Midbrain (tissue), 1 donor: ENCODE measurements around the gene HACD3.

ENCODE experiments used
- DNase-seq: peaks from one replicate; lab custom pipeline; 2025; lab: John Stamatoyannopoulos, UW

The HACD3 gene, protein sequence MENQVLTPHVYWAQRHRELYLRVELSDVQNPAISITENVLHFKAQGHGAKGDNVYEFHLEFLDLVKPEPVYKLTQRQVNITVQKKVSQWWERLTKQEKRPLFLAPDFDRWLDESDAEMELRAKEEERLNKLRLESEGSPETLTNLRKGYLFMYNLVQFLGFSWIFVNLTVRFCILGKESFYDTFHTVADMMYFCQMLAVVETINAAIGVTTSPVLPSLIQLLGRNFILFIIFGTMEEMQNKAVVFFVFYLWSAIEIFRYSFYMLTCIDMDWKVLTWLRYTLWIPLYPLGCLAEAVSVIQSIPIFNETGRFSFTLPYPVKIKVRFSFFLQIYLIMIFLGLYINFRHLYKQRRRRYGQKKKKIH

DNA sequence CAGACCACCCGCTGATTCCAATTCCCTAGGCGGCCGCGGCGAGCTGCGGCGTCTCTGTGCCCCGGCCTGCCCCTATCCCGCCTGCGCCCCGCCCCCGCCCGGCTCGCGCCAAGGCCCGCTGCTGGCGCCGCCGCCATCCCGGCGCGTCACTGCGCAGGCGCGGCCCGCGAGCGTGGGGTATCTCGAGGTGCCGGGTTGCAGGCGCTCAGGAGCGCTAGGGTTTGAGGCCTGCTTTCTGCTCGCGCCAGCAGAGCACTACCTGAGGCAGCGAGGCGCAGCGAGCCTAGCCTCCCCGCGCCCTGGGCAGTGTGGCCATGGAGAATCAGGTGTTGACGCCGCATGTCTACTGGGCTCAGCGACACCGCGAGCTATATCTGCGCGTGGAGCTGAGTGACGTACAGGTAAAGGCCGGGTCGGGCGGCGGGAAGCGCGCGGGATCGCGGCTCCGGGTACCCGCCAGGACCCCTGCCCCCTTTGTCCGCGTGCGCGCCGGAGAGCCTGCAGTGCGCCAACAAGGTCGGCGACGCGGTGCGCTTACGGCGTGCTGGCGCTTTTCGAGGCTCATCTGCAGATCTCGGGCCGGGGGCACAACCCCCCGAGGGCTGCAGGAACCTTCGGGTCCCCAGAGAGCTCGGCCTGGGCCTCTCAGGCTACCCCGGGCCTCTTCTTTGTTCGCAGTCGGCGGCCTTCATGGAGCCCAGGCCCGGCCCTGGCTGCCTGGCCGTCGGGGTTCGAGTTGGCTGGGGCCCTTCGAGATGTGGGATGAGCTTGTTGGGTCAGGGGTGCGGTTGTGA, at the start of gene HACD3:
Gene HACD3, plus strand, starts transcription at position 146 of the 794 bp plus-strand sequence. Its CDS starts 169 bp downstream, at position 315.
- DNase-seq, result peak; percentile 89

DNA sequence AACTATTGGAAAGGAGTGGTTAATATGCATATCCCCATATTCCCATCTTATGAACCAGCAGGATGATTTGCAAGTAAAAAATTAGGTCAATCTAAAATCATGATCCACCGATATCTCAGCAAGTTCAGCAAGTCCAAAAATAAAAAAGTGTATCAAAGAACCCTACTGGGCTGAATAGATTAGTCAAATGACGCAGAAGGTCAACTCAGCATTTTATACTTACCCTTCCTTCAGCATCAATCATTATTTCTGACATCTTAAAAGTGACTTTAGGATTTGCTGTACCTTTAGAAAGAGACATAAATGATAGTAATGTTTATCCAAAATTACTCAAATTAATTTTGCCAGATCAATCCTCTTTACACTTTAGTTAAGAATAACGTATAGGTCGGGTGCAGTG, 45.4 kb upstream of the HACD3 start:
- DNase-seq, result no peak

DNA sequence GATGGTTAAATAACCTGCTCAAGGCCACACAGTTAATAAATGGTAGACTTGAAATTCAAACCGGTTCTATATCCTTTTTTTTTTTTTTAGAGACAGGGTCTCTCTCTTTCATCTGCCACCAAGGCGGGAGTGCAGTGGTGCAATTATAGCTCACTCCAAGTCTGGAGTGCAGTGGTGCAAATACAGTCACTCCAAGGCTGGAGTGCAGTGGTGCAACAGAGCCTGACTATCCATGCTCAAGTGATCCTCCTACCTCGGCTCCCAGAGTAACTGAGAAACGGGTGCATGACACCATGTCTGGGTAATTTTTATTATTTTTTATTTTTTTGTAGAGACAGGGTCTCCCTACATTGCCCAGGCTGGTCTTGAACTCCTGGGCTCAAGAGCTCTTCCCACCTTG, 36.2 kb upstream of the HACD3 start:
- DNase-seq, result no peak

DNA sequence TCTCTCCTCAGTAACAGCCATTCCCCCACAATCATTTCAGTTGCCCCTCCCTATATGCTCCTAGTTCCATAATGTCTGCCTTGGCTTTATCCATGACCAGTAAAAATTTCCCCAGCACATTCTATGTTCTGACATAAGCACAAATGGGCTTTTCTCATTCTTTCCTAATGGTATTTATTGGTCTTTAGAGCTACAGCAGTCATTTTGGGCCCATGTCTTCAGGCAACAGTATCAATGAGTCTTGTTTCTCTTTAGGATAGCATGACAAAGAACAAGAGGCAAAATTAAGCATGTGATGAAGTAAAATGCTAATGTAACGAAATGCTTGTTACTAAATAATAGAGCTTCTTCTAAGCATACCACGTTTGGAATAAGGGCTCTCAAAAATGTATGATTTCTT, 20.9 kb upstream of the HACD3 start:
- DNase-seq, result no peak

DNA sequence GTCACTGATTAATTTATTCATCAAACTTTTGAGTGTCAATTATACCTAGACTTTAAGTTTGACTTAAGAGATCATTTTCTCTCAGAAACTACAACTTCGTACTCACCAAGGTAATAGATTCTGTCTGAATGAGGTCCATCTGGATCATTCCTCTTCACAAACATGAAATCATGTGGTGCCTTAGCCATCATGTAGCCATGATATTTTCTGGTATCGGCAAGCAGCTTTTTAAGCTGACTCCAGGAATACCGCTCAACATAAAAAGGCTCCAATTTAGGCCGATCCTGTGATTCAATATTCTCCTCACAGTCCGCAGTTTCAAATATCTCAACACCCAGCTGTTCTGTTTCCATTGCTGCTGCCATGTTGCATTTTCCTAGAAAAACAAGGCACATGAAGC, 18.1 kb upstream of the HACD3 start:
- DNase-seq, result no peak

DNA sequence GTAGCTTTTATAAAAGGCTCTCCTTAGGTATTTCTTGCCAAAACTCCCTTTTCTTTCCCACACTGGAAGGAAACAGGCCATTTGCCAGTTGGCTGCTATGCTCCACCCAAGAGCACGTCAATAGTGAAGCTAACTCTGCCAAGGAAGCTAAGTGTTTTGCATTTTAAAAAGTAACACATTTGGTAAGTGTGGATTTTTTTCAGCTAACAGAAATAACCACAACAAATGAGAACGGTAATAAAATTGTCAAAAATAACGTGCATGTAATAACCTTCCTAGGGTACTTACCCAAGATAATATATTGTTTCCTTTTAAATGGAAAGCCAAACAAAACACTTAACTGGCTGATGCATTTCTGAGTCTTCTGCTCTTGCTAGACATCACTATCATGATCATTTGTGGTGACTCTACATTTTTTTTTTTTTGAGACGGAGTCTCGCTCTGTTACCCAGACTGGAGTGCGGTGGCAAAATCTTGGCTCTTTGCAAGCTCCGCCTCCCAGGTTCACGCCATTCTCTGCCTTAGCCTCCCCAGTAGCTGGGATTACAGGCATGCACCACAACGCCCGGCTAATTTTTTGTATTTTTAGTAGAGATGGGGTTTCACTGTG, 17.4 kb upstream of the HACD3 start:
- DNase-seq, result peak; percentile 71

DNA sequence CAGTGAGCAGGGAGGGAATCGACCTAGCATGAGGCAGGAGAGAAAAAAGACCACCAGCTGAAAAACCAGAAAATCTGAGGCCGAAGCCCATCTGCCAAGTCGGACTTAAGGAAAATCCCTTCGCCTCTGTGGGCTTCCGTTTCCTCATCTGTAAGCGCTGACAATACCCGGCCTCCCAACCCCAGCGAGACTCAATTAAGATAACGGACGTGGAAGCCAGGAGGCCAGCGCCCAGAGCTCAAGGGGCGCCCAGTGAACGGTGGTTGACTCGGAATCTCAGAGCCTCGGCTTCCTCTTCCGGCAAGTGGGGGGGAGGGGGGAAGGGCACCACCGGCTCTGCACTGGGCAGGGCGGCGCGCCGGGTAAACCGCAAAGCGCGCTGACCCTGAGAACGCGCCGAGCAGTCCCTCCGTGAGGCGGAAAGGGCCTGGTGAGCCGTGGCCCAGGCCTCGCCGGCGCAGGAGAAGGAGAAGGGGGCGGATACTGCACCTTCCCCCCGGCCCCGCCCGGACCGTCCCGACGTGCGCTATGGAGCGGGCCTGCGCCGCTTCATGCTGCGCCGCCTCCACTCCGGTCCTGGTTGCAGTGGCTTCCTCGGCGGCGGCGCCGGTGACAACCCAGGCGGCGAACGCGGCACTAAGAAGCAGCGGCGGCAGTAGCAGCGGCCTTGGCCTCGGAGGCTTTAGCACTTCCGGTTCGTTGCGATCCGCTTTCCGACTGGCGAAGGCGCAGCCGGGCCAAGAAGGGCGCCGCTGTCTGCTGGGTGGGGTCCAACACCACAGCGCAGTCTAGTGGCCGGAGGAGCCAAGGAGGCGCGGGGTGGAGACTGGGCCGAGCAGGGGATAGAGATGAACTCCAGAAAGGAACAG, 13.0 kb upstream of the HACD3 start, which contains the start of gene DPP8:
Gene DPP8, minus strand, starts transcription at position 693 of the 869 bp plus-strand sequence. CDS start 5,136 bp downstream, outside the sequence.
- DNase-seq, result peak; percentile 94

DNA sequence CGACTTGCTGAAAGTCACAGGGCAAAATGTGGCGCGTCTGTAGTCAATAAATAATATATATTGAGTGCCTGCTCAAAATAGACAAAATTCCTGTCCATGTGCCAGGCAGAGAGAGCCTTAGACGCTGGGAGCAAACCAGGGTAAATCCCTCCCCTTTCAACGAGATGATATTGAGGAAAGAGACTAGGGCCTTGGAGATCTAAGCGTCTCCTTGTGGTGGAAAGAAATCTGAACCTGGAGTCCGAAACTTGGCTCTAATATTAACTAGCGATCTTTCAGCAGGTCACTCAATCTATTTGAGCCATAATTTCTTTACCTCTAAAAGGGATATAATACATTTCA, 12.4 kb upstream of the HACD3 start:
- DNase-seq, result no peak

DNA sequence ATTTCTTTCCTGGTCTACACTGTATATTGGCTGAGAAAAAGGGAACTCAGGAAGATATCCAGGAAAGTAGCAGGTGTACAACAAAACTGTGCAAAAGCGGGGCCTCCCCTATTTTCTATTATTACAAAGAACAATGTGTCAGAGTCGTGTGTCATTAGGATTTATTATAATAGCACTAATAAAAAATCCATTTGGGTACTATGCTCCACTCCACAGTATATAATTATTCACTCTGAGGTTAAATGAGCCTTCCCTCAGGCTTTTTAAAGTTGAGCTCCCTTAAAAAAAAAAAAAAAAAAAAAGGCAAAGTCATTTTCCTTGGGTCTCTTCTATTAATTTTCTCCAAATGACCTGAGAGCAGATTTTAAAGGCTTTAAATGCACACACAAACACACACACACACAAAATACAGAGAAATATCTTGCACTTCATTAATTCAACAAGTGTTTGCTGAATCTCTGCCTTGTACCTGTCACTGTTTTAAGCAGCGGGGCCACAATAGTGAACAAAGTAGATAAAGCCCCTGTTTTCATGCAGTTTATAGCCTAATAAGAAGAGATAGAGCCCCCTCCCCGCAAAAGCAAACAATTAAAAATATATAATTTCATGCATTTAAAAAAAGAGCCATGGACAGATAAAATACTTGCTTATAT, 11.5 kb upstream of the HACD3 start:
- DNase-seq, result no peak

DNA sequence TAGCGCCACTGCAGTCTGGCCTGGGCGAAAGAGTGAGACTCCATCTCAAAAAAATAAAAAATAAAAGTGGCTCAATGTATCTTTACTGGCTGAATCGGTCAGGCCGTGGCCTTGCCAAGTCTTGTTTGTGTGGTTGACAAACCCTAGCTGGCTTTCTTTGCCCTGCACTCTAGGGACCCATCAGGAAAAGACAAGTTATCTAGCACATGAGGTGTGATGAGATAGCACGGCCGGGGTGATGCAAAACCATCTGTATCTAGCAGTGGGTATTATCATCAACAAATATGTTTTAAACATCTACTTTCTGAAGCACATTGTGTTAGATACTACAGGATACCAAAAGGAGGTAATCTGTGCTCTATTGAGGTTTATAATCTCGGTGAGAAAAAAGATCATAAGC, 8.9 kb upstream of the HACD3 start:
- DNase-seq, result no peak

DNA sequence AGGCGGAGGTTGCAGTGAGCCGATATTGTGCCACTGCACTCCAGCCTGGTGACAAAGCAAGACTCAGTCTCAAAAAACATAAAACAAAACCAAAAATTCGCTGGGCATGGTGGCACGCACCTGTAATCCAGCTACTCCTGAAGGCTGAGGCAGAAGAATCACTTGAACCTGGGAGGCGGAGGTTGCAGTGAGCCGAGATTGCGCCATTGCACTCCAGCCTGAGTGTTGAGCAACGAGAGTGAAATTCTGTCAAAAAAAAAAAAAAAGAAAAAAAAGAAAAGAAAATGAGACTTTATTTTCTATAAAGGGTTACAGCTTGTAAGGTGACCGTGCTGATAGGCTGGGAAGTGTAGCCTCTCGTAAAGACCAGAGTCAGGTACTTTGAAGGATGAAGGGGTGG, 6.0 kb upstream of the HACD3 start:
- no peak for DNase-seq

DNA sequence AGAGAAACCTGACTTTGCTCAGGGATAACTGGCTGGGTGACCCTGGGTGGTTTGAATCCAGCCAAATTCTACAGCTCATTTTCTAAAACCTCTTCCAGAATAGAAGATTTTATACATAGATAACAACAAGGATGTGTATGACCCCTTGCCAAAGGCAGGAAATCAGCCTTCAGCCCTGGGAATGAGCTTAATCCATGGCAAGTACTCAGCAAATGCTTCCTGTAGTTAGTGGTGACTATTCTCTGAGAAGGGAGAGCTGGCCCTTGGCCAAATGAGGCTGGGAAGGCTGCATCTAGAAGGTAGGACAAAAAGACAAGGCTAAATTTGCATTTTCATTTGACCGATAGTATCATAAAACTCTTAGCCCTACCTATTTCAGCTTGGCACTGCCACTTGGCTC, 4.6 kb upstream of the HACD3 start:
- DNase-seq, result peak; percentile 22

DNA sequence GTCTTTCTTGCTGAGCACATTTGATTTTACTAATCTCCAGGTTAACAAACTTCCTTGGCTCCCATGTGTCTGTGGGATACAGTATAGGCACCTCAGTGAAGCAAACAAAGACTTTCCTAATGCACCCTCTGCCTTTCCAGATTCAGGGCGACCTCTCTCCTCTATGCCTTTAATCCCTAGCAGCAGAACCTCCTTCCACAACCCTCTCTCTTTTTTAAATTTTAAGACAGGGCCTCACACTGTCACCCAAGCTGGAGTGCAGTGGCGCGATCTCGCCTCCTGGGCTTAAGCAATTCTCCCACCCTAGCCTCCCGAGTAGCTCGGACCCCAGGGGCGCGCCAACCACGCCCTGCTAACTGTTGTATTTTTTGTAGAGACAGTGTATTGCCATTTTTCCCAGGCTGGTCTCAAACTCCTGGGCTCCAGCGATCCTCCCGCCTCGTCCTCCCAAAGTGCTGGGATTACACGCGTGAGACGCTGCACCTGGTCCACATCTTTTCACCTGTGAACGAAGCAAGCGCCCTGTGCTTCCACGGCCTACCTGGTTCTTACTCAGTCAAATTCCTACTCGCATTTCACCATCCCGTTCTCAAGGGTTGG, 1.7 kb upstream of the HACD3 start:
- DNase-seq, result no peak

DNA sequence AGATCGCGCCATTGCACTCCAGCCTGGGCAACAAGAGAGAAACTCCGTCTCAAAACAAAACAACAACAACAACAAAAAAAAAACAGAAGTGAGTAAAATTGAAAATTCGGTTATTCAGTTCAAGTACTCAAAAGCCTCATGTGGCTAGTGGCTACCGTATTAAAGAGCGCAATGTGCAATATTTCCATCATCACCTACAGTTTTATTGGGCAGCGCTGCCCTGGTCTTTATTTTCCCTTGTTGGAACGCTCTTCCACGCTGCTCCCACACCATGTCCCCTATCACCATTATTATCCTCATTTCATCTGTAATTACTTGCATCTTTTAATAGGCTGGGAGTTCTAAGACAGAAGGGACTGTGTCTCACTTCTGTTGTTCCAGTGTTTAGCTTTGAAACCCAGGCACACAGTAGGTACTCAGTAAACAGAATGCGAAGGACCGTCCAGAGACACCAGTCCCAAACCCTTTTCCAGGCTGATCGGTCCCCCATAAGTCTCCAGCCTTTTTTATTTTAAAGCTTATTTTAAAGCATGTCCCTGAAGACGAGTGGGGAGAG, 423 bp upstream of the HACD3 start:
- DNase-seq, result no peak

DNA sequence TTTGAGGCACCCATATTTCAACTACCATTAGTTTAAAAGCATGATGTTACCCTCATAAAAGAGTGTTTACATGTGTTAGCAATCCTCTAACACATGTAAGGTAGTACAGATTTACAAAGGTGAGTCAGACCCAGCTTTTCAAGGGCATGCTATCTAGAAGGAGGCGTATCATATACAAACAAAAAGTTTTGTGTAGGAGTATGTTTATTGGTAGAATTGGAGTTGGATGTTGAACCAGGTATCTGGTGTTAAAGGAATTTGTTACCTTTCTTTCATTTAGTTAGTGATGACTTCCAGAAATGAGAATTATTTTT, 2.4 kb downstream of the HACD3 start:
- no peak for DNase-seq

DNA sequence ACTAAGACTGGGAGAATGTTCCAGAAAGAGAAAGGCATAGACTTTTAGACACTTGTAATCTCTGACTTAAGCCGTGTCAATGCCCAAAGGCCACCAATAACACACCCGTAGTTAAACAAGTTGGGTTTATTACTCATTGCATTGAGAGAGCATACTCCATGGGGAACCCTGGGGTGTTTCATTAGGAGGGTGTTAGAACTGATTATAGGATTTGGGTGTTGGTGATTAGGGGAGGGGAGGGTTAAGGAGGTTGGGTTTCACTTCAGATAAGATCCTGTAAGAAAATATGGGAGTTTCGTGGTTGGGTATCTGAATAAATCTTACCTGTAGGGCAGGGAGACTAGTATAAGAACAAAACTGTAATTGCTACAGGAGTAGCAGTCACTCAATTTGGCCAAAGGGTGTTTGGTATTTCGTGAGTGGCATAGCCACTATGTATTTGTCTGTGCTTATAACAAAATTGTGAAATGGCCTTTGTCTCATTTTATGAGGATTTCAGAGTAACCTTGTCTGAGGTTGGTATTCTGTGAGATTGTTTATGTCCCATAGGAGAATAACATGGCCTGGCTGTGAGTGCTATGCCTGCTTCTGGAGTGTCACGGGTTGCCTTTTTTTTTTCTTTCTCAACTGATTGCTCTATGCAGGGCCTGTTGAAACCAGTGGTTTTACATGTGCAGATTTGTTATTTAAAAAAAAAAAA, 2.9 kb downstream of the HACD3 start:
- DNase-seq, result no peak

DNA sequence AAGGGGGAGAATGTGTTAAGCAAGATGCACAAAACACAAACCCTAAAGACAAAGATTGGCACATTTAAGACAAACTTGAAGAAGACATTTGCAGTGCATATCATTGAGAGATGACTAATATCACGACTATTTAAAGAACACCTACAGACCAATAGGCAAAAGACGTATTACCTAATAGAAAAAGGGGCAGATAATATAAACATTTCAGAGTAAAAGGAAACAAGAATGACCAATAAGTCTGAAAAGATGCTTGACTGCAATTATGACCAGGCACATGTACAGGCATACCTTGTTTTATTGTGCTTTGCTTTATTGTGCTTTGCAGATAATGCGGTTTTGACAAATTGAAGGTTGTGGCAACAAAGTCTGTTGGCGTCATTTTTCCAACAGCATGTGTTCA, 4.9 kb downstream of the HACD3 start:
- DNase-seq, result no peak

DNA sequence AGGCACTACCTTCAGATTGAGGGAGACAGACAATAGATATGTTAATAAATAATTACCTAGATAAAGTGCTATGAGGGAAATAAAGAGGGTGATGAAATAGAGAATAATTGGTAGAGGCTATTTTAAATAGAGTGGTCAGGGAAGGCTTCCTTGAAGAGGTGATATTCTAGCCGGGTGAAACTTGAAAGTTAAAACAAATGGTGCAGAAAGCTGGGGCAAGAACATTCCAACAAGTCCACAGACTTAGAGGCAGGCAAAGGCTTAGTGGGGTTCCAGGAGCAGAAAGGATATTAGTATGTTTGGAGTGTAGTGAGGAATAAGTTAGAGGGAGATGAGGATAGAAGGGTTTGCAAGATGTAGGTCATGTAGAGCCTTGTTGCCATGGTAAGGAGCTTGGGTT, 10.1 kb downstream of the HACD3 start:
- no peak for DNase-seq

DNA sequence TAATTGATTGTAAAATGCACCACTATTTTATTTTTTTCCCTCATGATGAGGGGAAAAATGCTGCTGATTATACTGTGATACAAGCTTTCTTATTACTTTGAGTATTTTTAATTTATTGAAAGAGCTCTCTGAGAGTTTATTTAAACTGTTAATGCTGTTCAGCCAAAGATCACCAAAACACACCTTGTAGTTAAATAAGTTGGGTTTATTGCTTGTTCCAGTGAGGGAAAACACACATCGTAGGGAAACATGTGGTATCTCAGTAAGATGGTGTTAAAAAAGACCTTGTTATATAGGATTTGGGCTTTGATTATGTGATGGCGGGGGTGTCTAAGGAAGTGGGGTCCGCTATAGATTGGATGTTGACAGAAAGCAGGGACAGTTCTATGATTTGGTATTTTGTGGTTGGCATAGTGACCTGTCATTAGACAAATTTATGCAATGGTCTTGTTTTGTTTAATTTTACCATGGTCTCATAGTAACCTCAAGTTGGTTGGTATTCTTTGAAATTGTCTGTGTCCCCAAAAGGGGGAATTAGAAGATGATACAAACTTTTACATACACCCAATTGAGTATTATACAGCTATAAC, 11.1 kb downstream of the HACD3 start:
- no peak for DNase-seq

DNA sequence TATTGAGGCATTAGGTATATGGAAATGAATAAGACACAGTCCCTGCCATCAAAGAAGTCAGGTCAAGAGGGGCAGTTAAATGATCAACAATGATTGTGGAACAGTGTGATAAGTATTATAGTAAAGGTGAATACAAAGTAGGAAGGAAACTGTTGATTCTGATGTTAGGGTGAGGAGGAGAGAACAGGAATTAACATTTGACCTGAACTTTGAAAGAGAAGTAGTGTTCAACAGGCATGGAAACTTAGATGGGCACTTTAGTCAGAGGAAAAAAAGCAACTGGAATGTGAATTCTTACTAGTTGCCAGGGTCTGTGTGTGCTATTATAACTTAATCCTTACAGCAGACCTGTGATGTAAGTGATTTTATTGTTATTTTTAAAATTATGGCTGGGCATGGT, 17.6 kb downstream of the HACD3 start:
- DNase-seq, result no peak
